Measurements from ENCODE around the gene ARHGAP28.

The ARHGAP28 gene

DNA sequence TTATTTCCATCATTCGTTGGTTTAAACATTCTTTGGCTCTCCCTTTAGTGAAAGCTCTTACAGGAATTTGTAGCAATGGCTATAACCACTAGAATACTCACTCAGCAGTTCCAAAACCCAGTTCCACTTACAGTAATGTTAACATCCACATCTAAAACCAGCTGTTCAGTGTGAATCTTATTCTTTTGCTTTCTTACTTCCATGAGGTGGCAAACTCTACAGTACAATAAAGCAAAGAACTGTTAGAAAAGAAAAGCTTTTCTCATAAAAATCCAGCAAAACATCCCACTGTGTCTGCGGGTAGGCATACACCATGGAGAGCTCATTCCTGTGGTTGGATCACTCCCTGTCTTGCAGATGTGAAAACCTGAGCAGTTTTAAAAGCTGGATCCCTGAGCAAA, 147.1 kb downstream of the ARHGAP28 start:
- DNase-seq: no peak

- DNase-seq: no peak
Observed at GRCh38 chr18:6877288-6877687, 147.8 kb downstream of the ARHGAP28 start.

- no peak for DNase-seq
Observed at GRCh38 chr18:6878556-6879297, 149.2 kb downstream of the ARHGAP28 start.

- no peak for DNase-seq
Observed at GRCh38 chr18:6879508-6880195, 150.1 kb downstream of the ARHGAP28 start.

DNA sequence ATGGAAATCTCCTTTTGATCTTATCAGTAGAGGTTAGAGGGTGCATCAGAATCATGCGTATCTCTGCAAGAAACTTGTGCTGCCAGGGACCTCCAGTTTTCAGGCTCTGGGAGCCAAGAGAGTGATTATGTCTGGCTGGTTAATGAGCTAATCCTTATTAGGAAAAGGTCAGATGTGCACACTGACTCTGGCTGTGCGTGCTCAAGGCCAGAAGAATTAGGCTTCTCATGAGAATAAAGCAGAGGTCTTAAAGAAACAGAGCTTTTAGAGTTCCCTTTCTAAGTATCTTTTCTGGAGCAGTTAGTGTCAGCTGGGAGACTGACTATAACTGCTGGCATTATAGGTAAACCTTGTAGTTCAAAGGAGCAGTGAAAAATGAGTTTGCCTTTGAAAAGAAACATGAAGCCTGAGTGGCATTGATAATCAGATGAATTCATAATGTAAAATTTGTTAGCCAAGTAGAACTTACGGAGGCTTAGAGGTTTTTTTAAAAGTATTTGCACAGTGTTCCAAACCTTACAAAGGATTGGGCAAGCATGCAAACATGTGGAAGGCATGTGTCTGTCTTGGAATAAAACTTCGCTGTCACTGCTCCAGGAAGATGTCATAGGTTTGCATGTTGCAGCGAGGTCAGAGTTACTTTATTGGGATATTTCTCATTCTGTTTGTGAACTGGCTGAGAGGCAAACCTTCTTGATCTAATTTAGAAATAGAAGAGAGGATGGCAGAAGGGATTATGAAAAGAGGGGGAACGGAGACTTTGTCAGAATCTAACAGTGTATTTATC, 151.7 kb downstream of the ARHGAP28 start:
- DNase-seq: no peak

- no peak for DNase-seq
Observed at GRCh38 chr18:6882401-6882800, 152.9 kb downstream of the ARHGAP28 start.

DNA sequence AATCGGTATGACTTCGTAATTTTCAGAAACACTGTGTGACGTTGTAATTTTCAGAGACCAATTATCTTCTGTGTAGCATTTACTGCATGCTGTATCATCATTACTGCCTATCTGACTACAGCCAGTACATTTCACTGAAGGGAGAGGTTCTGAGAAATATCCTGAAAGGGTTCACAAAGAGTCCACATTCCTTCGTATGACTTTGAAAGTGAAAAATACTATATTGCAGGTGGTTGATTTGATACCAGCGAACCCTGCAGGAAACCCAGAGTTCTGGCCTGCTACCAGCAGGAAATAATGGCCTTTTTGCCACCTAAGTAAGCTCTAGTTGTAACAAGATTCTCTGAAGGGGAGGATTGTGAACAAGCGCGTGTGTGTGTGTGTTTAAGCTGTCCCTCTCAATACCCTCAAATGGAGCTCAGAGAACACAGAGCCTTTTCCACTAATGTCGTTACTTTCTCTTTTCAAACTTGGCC, 155.5 kb downstream of the ARHGAP28 start:
- no peak for DNase-seq

DNA sequence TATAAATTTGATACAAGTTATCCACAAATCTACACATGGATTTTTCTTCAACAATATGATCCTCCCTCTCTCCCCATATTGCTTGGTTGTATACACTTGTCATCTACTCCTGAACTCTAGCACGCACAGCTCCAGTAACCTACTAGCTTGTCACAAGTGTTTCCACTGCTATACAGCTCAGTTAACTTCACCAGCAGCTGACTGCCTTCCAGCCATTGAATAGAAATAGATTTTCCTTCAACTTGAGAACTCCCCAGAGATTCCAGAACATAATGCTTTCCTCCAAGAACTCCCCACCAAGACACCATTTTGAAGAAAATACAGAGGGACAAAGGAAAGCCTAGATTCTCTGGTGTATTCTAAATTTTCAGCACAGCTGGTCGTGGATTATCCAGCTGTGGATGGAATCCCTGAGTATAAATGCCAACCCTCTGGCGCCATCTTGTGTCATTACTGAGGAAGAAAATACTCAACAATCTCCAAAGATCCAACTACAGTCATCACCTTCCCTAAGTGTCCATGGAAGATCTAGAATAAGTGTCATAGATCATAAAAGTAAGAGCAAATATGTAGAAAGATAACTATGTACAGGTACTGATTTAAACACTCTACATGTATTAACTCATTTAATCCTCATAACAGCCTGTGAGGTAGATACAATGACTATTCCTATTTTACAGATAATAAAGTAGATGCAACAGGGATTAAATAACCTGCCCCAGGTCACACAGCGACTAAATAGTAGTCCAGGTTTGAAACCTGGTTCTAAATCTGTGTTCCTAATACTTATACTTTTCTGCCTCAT, 156.7 kb downstream of the ARHGAP28 start:
- peak; percentile 26 for DNase-seq

DNA sequence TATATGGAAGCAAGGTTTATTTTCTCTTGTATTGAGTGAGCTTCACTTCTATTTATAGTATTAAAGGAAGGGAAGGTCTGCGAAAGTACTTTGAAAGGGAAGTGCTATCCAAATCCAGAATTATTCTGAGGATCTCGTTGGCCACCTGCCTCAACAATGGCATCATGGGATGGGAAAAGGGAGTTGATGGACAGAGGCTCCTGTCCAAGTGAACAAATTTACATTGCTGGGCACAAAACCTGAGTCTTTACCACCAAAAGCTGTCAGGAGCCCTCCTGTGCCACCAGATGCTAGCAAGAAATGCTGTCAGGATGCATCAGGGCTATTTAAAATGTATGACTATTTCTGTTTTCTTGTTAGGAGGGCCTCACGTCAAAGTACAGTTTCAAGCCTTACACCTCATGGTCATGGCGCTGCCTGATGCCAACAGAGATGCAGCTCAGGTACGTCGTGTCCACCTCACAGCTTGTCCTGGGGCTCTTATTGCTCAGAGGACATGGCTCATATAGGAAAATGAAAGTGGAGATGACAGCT, 157.3 kb downstream of the ARHGAP28 start:
- DNase-seq: no peak

DNA sequence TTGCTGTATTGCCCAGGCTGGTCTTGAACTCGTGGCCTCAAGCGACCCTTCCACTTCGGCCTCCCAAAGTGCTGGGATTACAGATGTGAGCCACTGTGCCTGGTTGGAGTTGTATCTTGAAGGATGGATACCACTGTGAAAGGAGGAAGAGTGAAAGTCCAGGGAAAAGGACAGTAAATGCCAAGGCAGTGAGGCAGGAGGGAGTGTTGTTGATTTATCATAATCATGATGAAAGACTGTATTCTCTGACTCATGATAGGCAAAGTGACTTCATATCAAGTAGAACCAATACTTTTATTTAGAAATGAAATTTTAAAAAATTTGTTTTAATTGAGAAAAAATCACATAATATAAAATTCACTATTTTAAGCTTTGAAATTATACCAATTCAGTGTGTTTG, 162.3 kb downstream of the ARHGAP28 start:
- DNase-seq: no peak

DNA sequence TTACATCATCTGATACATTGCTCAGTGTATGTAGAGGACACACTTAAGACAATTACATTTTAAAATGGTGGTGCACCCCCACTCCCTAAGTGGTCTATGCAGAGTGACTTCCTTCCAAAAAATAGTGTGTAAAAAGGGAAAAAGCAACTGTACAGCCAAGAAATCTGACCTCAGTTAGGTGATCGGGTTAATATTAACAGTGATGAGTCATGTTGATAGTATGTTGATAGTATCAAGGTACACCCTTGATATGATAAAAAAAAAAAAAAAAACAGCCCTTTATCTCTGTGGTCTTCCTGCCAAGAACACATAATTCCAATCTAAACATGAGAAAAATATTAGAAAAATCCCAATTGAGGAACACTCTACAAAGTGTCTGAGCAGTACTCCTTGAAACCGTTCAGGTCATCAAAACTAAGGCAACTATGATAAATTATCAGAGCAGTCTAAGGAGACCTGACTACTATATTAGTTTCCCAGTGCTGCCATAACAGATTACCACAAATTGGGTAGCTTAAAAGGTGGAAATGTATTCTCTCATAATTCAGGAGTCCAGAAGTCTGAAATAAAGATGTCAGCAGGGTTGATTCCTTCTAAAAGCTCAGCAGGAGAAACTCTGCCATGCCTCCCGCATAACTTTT, 171.9 kb downstream of the ARHGAP28 start:
- no peak for DNase-seq

DNA sequence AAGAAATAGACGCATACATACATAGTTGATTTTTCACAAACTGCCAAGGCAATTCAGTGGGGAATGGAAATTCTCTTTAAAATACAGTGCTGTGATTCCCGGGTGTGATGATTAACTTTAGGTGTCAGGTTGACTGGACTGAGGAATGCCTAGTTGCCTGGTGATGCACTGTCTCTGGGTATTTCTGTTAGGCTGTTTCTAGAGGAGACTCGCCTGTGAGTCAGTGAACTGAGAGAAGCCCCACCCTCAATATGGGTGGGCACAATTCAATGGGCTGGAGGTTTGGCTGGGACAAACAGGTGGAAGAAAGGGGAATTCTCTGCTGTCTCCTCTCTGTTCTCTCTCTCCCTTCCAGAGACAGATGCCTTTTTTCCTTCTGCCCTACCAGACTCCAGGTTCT, 187.6 kb downstream of the ARHGAP28 start:
- DNase-seq: no peak

DNA sequence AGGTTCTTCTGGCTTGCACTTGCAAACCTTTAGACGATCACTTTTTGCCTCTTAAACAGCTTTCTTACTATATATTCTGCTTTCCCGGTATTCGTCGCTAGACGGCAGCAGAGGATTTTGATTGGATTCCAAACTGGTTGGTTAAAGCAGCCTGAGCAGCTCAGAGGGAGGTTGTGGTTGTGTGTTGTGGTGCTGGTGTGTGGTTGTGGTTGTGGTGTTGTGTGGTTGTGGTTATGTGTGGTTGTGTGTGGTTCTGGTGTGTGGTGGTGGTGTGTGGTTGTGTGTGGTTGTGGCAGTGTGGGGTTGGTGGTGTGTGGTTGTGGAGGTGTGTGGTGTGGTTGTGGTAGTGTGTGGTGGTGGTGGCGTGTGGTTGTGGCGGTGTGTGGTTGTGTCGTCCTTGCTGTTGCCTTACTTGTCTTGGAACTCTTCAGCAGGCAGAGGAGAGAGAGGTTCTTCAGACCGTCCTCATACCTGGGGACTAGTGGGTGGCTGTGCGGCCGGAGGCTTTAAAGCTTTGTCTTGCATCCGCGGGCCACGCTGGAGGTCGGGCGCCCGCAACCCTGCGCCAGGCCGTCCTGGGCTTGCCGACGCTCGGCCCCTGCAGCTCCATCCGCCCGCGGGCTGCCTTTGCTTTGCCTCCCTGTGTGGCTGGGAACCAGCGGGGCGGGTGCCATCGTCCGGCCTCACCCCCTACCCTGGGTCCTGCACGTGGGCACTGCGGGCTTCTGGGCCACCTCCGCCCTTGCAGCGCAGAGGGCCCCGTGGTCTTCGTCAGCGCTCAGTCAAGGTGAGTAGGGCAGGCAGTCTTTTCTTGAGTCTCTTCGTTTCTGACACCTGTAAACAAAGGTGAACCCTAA, 190.8 kb downstream of the ARHGAP28 start:
- DNase-seq: peak; percentile 27

GRCh38 chr18:6921571-6921970, 192.1 kb downstream of the ARHGAP28 start:
- DNase-seq: no peak

DNA sequence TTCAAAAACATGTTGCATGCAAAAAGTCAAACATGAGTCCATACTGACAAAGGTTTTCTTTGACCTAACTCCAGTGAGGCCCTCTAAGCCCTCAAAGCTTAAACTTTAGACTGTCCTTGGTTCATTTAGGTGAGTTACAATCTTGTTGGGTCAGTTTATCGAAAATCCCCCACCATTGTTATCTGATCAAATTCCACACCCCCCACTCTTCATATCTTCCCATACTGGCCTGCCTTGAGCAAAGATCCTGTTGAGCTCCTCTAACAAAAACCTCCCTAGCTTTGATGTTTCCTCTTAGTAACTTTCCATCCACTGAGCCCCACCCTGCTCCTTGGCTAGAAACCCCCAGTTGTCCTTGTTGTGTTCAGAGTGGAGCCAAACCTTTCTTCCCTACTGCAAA, 193.7 kb downstream of the ARHGAP28 start:
- DNase-seq: no peak

DNA sequence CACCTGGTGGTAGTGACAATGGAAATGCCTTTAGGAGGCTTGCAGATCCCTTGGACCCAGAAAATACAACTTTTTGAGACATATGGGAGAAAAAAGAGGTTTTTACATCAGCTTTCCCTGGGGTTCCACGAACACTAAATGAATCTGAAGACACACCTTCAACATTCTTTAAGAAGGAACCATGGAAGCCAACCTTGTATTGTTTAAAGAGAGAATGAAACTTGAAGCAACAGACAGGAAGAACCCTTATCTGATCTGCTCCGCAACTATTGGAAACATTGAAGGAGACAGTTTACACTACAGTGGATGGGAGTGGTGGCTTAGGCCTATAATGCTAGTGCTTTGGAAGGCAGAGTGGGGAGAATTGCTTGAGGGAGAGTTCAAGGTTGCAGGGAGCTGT, 197.6 kb downstream of the ARHGAP28 start:
- DNase-seq: no peak

DNA sequence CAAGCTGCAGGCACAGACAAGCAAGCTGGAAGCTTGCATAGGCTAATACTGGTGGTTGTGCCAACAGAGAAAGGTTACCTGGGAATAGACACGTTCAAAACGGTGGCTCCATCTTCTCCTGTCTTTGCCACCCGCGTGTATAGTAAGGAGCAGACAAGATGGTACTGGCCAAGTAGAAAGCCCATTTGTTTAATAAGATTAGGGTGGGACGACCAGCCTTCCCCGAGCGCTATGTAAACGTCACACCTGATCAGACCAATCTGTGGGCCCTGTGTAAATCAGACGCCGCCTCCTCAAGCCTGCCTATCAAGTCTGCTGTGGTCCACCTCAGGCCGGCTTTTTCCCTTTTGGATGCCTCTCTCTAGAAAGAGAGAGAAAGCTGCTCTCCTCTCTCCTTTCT, 198.8 kb downstream of the ARHGAP28 start:
- DNase-seq: no peak

DNA sequence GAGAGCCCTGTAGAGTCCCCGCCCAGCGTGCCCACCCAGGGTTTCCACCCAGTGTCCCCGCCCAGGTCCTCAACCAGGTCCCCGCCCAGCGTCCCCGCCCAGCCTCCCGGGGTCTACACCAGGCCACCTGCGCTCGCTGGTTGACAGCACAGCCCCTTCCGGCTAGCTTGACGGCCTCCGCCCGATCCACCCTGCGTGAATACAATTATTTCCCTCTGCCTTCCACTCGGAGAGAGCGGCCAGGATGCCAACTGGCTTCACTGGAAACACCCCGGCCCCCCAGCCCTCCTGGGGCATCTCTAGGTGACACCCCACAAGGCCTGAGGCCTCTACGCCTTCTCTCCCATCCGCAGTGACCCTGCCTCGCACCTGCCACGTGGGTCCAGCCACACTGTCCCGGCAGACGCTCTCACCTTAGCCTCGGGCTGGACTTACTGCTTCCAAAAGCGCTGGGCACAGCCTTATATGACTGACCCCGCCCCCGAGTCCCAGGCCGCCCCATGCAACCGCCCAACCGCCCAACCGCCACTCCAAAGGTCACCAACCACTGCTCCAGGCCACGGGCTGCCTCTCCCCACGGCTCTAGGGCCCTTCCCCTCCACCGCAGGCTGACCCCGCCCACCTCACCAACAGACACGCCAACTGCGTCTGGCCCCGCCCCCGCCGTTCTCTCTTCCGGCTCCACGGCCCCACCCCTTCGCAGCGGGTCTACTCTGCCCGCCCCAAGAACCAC, 200.0 kb downstream of the ARHGAP28 start:
- DNase-seq: no peak

DNA sequence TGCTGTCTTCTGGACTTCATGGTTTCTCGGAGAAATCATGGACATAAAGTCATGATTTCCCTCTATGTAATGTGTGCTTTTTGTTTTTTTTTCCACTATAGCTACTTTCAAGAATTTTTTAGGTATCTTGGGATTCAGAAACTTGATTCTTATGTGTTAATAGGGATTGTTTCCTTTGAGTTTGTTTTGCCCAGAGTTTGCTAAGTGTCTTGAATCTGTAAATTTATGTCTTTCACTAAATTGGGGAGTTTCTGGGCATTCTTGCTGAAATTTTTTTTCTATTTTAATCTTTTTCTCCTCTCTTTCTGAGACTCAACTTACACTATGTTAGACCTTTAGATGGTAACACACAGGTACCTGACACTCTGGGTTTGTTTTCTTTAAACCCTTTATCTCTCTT, 205.3 kb downstream of the ARHGAP28 start:
- DNase-seq: no peak

GRCh38 chr18:6938003-6938402, 208.5 kb downstream of the ARHGAP28 start:
- no peak for DNase-seq

Measured in NCI-H2107 (cell line).